HepG2 (cell line): ENCODE results near the gene SMIM43. TPM values are rescaled to one million over a fixed set of nuclear protein-coding genes. Genes with fewer than 3 reads are reported as not detected.

Experiments
- ATAC-seq: fragments of 200-7000 bp; cut with Tn5 transposase; 3 replicates; pipeline ENCODE4 v1.9.1; 2020; ENCODE audit warnings: mild to moderate bottlenecking, moderate library complexity
- BruUV-seq: library from RNA; stranded (reverse); fragments of 400-500 nt; replicated peaks from 2 replicates; lab custom pipeline; 2021; lab: Mats Ljungman, UMichigan
- CTCF ChIA-PET: fragments of 300-600 bp; formaldehyde crosslinking; extraction: SDS; loops from one replicate; lab custom pipeline; 2021; ENCODE audit warnings: low total read pairs, inconsistent platforms, low intra/inter-chr PET ratio; lab: Yijun Ruan, JAX
- POLR2A ChIA-PET: fragments of 350-600 bp; sonication (Branson Sonifier 250); formaldehyde crosslinking; loops from one replicate; lab custom pipeline; 2020; ENCODE audit warnings: antibody characterized with exemption, inconsistent platforms; lab: Yijun Ruan, JAX
- DNase-seq: peaks from one replicate; pipeline ENCODE4 v3.0.0-alpha.2; 2015; ENCODE audit warnings: low spot score
- FAIRE-seq: peaks from 3 replicates; lab custom pipeline; 2011; peaks lifted over from hg19 to GRCh38; lab: Jason Lieb, UNC
- H2AFZ ChIP-seq: one replicate; pipeline ENCODE4 v1.6.1; 2011; ENCODE audit warnings: low read length, inconsistent platforms
- H3K27ac ChIP-seq: fragments of 300-600 bp; 3 replicates; pipeline ENCODE4 v1.8.0; 2011; ENCODE audit warnings: mixed run types, mild to moderate bottlenecking, mixed read lengths, low read length, inconsistent platforms; ENCODE audit not compliant: insufficient read depth; ENCODE audit errors: extremely low read length
- H3K27me3 ChIP-seq, 2 experiments: fragments of 200-600 bp in 1 of 2; 2 replicates in 1 of 2; 3 replicates in 1 of 2; pipeline versions ENCODE4 v1.6.0 to v1.8.0; 2011; ENCODE audit warnings: low read length in 2 of 2, mild to moderate bottlenecking in 2 of 2, moderate library complexity in 2 of 2, inconsistent platforms in 1 of 2; ENCODE audit not compliant: insufficient read depth in 2 of 2, control insufficient read depth in 1 of 2
- H3K36me3 ChIP-seq, 2 experiments: fragments of 200-600 bp in 1 of 2; replicated peaks in 1 of 2; 2 replicates in 1 of 2; 3 replicates in 1 of 2; pipeline versions ENCODE4 v1.5.1 to v1.8.0; 2011; ENCODE audit warnings: low read length in 2 of 2, inconsistent platforms in 1 of 2; ENCODE audit not compliant: insufficient read depth in 2 of 2, control insufficient read depth in 1 of 2
- H3K4me1 ChIP-seq: 2 replicates; pipeline ENCODE4 v1.5.1; 2012; ENCODE audit warnings: low read length, inconsistent platforms; ENCODE audit not compliant: insufficient read depth
- H3K4me2 ChIP-seq: 2 replicates; pipeline ENCODE4 v1.6.0; 2011; ENCODE audit warnings: low read depth, low read length, inconsistent platforms
- H3K4me3 ChIP-seq, 3 experiments: fragments of 200-600 bp in 1 of 3; sonication (generic), shearing (Covaris generic) in 1 of 3; replicated peaks in 1 of 3; 2 replicates each; pipeline ENCODE4 v1.5.1; 2011 to 2016; ENCODE audit warnings: low read length in 3 of 3, inconsistent platforms in 2 of 3, low read depth in 2 of 3, mild to moderate bottlenecking in 2 of 3, control low read depth in 1 of 3, mixed read lengths in 1 of 3; ENCODE audit not compliant: insufficient read depth in 1 of 3
- H3K79me2 ChIP-seq: one replicate; pipeline ENCODE4 v1.6.1; 2011; ENCODE audit warnings: low read length, inconsistent platforms; ENCODE audit not compliant: insufficient read depth
- H3K9ac ChIP-seq: 2 replicates; pipeline ENCODE4 v1.6.0; 2011; ENCODE audit warnings: mild to moderate bottlenecking, low read depth, low read length, inconsistent platforms; ENCODE audit not compliant: insufficient read depth
- H3K9me3 ChIP-seq: 2 replicates; pipeline ENCODE4 v1.5.1; 2012; ENCODE audit warnings: mild to moderate bottlenecking, low read length
- H4K20me1 ChIP-seq: 2 replicates; pipeline ENCODE4 v1.6.0; 2011; ENCODE audit warnings: inconsistent platforms, mild to moderate bottlenecking, low read length, moderate library complexity; ENCODE audit not compliant: insufficient read depth
- ELK4 ChIP-seq: sonication (generic); formaldehyde crosslinking; IDR thresholded peaks from 2 replicates; pipeline ENCODE4 v1.9.0; 2021; ENCODE audit warnings: missing genetic modification reagents, borderline replicate concordance
- EZH2 ChIP-seq: conservative IDR thresholded peaks from 2 replicates; pipeline ENCODE4 v1.6.1; 2012; ENCODE audit warnings: mild to moderate bottlenecking, low read depth, low read length, moderate library complexity
- HMGA1 ChIP-seq: sonication (generic); formaldehyde crosslinking; conservative IDR thresholded peaks from 2 replicates; pipeline ENCODE4 v1.4.0; 2020; ENCODE audit warnings: missing genetic modification reagents
- HOXA9 ChIP-seq: sonication (generic); formaldehyde crosslinking; IDR thresholded peaks from 2 replicates; pipeline ENCODE4 v1.8.1; 2022; ENCODE audit warnings: missing genetic modification reagents, mild to moderate bottlenecking, moderate library complexity, borderline replicate concordance
- ISL2 ChIP-seq: sonication (generic); formaldehyde crosslinking; IDR thresholded peaks from 2 replicates; pipeline ENCODE4 v1.5.0; 2020; ENCODE audit warnings: missing genetic modification reagents
- MXD4 ChIP-seq: IDR thresholded peaks from 2 replicates; pipeline ENCODE4 v1.6.1; 2016; ENCODE audit warnings: mild to moderate bottlenecking, missing biosample characterization, missing genetic modification reagents
- RBAK ChIP-seq: sonication (generic); formaldehyde crosslinking; IDR thresholded peaks from 2 replicates; pipeline ENCODE4 v1.5.1; 2020; ENCODE audit warnings: mild to moderate bottlenecking, missing genetic modification reagents
- YEATS2 ChIP-seq: sonication (generic); formaldehyde crosslinking; IDR thresholded peaks from 2 replicates; pipeline ENCODE4 v1.4.0; 2020; ENCODE audit warnings: missing genetic modification reagents, borderline replicate concordance
- ZNF143 ChIP-seq: sonication (generic); formaldehyde crosslinking; IDR thresholded peaks from 2 replicates; pipeline ENCODE4 v1.4.0; 2020; ENCODE audit warnings: missing genetic modification reagents
- ZNF383 ChIP-seq: sonication (generic); formaldehyde crosslinking; IDR thresholded peaks from 2 replicates; pipeline ENCODE4 v1.4.0; 2020; ENCODE audit warnings: missing genetic modification reagents, mild to moderate bottlenecking, borderline replicate concordance
- ZNF546 ChIP-seq: sonication (generic); formaldehyde crosslinking; conservative IDR thresholded peaks from 2 replicates; pipeline ENCODE4 v1.8.1; 2023; ENCODE audit warnings: mild to moderate bottlenecking, missing genetic modification reagents
- ZNF552 ChIP-seq: sonication (generic); formaldehyde crosslinking; IDR thresholded peaks from 2 replicates; pipeline ENCODE4 v1.9.0; 2022; ENCODE audit warnings: missing genetic modification reagents, mild to moderate bottlenecking, borderline replicate concordance
- ZNF709 ChIP-seq: sonication (generic); formaldehyde crosslinking; IDR thresholded peaks from 2 replicates; pipeline ENCODE4 v1.5.0; 2020; ENCODE audit warnings: mild to moderate bottlenecking, missing genetic modification reagents
- WGBS: methylation state at CpG from one replicate; pipeline ENCODE4 v1.1.6; 2017; ENCODE audit warnings: low lambda C conversion rate; 5-methylcytosine and 5-hydroxymethylcytosine counted together
- in situ Hi-C: cut with HindIII; loops from 2 replicates; pipeline ENCODE4 v1.10.0; 2017; ENCODE audit warnings: low pct_unique_long_range_greater_than_20kb; ENCODE audit not compliant: extremely low pct_ligation_motif_present
- intact Hi-C: fragments of 100-400 bp; cut with micrococcal nuclease; formaldehyde crosslinking; loops from one replicate; pipeline ENCODE4 v1.10.0; 2022; ENCODE audit not compliant: unreplicated experiment
- polyA plus RNA-seq, 8 experiments: library from polyadenylated mRNA; depleted of rRNA in 3 of 8; stranded (reverse) in 7 of 8; unstranded in 1 of 8; fragments of >200 nt; fragmentation: Illumina TruSeq in 4 of 8; extraction: Trizol in 4 of 8; gene quantifications; 2 replicates each; pipeline versions ENCODE4 v1.2.1 to v1.2.3, GENCODE V29; 2011 to 2016; ENCODE audit warnings: low read depth in 4 of 8, missing spikeins in 1 of 8, mixed read lengths in 1 of 8; ENCODE audit not compliant: insufficient read depth in 1 of 8
- total RNA-seq, 5 experiments: library from RNA; depleted of rRNA; stranded (reverse); fragments of >200 nt; fragmentation: Illumina TruSeq; extraction: Trizol; gene quantifications; 2 replicates each; pipeline ENCODE4 v1.2.3, GENCODE V29; 2016; ENCODE audit warnings: low read depth in 1 of 5
- TF ChIP-seq, protein P1 (sequence below): sonication (generic); formaldehyde crosslinking; IDR thresholded peaks from 2 replicates; pipeline ENCODE4 v1.8.0; 2022; ENCODE audit warnings: missing genetic modification reagents, mild to moderate bottlenecking, borderline replicate concordance

Gene SMIM43
- total and polyA plus RNA-seq, 2 of the 13 experiments (the other 11 are each of a cell fraction or from before 2014, with no cell fraction given): not detected

DNA sequence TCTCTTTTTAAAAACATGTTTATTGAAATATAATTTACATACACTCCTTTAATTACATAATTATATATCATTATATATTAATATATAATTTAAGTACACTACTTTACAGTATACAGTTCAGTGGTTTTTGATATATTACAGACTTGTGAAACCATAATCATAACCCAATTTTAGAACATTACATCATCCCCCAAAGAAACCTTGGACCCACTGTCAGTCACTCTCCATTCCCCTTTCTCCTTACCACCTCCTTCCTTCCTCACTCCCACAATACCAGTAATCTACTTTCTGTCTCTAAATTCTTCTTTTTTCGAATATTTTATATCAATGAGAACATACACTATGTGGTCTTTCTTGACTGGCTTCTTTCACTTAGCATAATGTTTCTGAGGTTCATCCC is 18.2 kb upstream of the SMIM43 start (continued):
- TF ChIP-seq, protein P1, sequence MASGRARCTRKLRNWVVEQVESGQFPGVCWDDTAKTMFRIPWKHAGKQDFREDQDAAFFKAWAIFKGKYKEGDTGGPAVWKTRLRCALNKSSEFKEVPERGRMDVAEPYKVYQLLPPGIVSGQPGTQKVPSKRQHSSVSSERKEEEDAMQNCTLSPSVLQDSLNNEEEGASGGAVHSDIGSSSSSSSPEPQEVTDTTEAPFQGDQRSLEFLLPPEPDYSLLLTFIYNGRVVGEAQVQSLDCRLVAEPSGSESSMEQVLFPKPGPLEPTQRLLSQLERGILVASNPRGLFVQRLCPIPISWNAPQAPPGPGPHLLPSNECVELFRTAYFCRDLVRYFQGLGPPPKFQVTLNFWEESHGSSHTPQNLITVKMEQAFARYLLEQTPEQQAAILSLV (CRISPR knock-in tag): no peak
- TF ChIP-seq HMGA1 (CRISPR knock-in tag) (no peak), YEATS2 (CRISPR knock-in tag) (no peak), ISL2 (CRISPR knock-in tag) (no peak)

DNA sequence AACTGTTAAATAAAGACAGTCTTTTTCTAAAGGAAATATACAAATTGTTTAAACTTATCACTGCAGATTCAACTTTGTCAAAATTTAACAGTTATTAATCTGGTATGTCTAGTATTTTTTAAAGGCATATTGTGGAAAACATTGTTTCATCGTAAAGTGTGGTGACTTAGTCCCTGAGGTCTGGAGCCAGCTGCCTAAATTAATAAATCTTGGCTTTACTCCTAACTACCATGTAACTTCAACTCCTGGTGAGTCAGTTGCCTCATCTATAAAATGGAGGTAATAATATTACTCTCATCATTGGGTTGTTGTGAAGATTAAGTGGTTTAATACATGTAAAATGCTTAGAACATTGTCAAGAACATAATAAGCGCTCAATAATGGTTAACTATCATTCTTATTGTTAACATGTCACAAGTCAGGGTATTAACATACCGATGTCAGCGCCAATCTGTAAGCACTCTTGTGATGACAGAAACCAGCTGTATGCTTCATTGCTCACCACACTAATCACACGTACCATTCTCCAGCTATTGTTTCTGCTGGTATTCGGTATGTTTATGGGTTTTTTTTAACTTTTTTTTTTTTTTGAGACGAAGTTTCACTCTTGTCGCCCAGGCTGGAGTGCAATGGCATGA is 14.1 kb upstream of the SMIM43 start:
- in situ Hi-C loops: no loop called here
- DNase-seq: no peak
- TF ChIP-seq HOXA9 (CRISPR knock-in tag) (no peak), ZNF546 (CRISPR knock-in tag) (no peak), ZNF143 (CRISPR knock-in tag) (no peak), ZNF552 (CRISPR knock-in tag) (no peak), MXD4 (CRISPR knock-in tag) (no peak), RBAK (CRISPR knock-in tag) (no peak), ZNF709 (CRISPR knock-in tag) (no peak), ELK4 (no peak), EZH2 (no peak), ZNF383 (CRISPR knock-in tag) (no peak)

More for the DNA sequence above, 14.1 kb upstream of the SMIM43 start:
- H3K4me1 ChIP-seq: no peaks in the 10 kb centered on the region
- no peaks in the 10 kb centered on the region for H3K9me3 ChIP-seq
- no peaks in the 10 kb centered on the region for H3K79me2 ChIP-seq
- 23% methylated on average over 8 of the region's 8 CpGs for WGBS
- H3K4me2 ChIP-seq: no peak overlapping the region
- CTCF ChIA-PET: no interaction called here
- POLR2A ChIA-PET: no interaction called here
- intact Hi-C loops: no loop called here
- H2AFZ ChIP-seq: no peak overlapping the region
- H3K36me3 ChIP-seq: no peaks in the 10 kb centered on the region
- H3K9ac ChIP-seq: no peak overlapping the region
- no peaks in the 10 kb centered on the region for H4K20me1 ChIP-seq
- ATAC-seq (no peak), FAIRE-seq (no peak)
- H3K27ac ChIP-seq: no peak overlapping the region
- peaks cover 0 to 14% of the 10 kb centered on the region in 2 experiments; a peak in 4 of 5 replicates for H3K27me3 ChIP-seq
- no peak overlapping the region for H3K4me3 ChIP-seq
- no TSS peak for BruUV-seq
